ENCODE measurements around the gene SMAD3.

The SMAD3 gene

DNA sequence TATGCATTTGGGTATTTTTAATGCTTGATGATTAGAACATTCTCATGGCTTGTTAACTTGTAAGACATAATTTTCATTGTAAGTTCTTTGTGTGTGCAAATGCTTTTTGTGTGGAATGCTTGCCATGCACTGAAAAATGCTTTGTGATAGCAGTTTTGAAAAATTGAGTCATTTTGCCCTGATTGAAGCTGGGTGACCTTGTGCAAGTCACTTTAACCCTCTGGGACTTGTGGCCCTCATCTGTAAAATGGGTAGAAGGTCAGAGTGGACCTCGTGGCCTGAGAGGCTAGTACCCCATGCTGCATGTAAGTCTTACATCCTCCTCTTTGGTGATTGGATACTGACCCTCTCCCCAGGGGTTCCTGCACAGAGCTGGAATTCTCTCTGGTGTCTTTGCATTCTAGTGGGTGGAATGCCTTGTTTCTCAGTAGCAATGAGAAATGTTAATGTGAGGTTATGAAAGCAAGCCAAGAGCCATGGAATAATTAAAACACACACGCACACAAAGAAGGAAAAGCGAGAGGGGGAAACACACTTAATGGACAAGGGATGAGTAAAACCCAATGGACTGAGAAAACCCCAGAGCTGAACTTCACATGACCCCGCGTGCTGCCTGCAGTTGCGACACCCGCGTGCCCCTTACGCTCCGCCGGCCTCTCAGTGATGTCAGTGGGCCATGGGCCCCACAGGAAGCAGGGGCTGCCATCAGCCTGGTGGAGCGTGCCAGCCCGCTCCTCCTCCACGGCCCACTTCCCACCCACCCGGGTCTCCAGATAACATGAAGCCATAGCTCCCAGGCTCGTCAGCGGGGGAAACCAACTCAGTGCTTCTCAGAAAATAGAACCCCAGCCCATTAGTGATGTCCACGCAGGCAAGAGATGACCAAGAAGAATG, 44.0 kb downstream of the SMAD3 start:
- H3K27ac ChIP-seq: no peak overlapping the region
- no peak for TF ChIP-seq CTCF (conservative IDR thresholded peaks at IDR 0.05)

DNA sequence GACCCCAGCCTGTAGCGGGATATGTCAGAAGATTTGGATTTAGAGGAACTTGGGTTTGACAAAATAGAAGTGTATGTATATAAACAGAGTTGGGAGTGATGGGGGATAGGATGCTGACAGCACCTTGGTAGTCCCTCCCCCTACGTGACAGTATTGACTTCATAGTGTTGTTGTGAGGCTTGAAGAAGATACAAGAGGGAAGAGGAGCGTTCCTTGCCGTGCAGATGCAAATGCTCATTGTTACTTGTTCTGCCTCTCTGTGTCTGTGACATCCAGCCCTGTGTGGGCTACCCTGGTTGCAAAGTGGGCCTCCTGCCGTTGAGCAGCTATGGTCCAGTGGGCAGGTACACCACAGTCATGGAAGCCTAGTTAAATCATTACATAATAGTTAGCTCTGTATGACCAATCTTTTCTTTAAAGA, 45.0 kb downstream of the SMAD3 start:
- H3K27ac ChIP-seq: no peak overlapping the region
- no peak for TF ChIP-seq CTCF (conservative IDR thresholded peaks at IDR 0.05)

DNA sequence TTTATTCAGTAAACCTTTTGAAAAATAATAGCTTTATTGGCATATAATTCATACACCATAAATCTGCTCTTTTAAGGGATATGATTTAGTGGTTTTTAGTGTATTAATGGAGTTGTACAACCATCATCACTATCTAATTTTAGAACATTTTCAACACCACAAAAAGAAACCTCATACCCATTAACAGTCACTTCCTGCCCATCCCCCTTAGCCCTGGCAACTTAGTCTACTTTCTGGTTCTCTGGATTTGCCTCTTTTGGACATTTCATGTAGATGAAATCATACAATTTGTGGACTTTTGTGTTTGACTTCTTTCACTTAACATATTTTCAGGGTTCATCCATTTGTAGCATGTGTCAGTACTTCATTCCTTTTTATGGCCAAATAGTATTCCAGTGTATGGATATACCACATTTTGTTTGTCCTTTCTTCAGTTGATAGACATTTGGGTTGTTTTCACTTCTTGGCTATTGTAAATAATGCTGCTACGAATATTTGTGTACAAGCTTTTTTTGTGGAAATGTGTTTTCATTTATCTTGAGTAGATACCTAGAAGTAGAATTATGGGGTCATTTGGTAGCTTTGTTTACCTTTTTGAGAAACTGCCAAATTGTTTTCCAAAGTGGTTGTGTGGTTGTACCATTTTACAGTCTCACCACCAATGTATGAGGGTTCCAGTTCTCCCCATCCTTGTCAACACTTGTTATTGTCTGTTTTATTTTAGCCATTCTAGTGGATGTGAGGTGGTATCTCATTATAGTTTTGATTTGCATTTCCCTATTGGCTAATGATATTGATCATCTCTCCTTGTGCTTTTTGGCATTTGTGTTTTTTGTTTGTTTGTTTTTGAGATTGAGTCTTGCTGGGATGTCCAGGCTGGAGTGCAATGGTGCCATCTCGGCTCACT, 45.8 kb downstream of the SMAD3 start:
- H3K27ac ChIP-seq: no peak overlapping the region
- TF ChIP-seq CTCF (conservative IDR thresholded peaks at IDR 0.05): no peak

DNA sequence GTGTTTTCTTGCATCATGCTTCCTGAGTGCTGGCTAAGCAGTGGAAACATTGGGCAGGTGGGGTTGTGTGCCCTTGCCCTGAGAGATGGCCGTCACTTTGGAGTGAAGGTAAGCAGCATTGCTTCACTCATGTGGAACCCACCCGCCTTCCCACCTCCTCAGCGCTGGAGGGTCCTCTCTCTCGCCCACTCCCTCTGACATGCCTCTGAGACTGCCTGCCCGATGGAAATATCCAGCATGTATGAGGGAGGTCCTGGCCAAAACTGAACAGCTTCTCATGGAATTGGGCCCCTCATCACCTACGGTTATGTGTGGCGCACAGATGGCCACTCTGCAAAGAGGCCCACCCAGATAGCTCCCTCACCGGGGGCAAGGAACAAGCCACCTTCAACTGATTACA, 48.6 kb downstream of the SMAD3 start:
- TF ChIP-seq CTCF (conservative IDR thresholded peaks at IDR 0.05): no peak
- H3K27ac ChIP-seq: no peak overlapping the region

DNA sequence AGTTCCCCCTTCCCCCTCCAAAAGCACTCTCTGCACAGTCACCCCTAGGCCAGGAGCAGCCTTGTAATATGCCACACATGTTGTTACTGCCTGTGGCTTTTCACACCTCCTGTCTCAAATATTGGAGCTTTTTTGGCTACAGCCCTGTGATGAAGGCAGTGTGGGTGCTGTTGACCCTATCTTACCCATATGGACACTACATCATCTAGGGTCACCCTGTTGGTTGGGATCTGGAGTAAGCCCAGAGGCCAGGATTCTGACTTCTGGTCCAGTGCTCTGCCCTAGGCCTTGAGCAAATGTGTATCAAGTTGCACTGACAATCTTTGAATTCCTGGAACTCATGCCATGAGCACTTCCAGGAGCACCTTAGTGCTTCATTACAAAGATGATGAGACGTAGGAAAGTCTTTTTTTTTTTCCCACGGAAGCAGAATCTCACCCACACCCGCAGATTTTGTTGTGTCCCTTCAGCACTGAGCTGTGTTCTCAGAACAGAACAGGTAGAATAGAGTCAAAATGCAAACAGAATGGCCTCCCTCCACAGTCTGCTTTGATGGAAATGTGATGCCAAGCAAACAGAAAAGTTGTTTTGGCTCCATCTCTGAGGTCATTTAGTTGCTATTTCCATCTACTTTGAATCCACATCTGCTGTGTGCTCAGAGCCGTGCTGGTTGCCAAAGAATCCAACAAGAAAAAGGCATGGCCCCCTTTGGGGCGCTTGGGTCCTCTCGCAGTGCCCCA, 49.6 kb downstream of the SMAD3 start:
- no peak for TF ChIP-seq CTCF (conservative IDR thresholded peaks at IDR 0.05)
- no peak overlapping the region for H3K27ac ChIP-seq

GRCh38 chr15:67115586-67115969, 50.2 kb downstream of the SMAD3 start:
- no peak overlapping the region for H3K27ac ChIP-seq
- no peak for TF ChIP-seq CTCF (conservative IDR thresholded peaks at IDR 0.05)

DNA sequence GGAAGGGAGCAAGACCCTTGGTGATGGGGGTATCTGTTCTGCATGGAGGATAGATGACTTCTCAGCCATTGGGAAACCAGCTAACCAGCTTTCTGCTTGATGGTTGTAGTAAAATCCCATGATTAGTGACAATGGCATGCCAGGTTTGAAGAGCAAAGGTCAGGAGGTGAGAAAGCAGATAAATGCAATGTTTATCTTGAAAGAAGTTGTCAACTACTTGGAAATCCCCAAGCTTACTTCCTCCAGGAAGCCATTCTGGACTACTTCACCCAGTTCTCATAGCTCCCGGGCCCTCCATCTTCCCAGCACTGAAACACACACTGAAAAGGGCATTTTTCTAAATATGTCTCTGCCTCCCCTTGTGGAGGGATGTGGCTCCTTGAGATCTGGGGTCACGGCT, 51.3 kb downstream of the SMAD3 start:
- TF ChIP-seq CTCF (conservative IDR thresholded peaks at IDR 0.05): no peak
- H3K27ac ChIP-seq: no peak overlapping the region

Measured in VCaP (cell line).